Stimulated activated CD8-positive, alpha-beta memory T cell treated with anti-CD3 and anti-CD28 coated beads, Interleukin-7, amount 100 ng/mL, for 1 hour (primary cell): ENCODE measurements around the gene KLHL20.
"Not testable (repeated sequence)": the region's sequence is repeated elsewhere in the genome, so short reads cannot be mapped to it uniquely, and the experiment has no call there.

Experiments
- DNase-seq, 2 donors: peaks; one replicate each; pipeline ENCODE4 v3.0.0-alpha.2; 2020; ENCODE audit warnings: low read depth in 2 of 2

KLHL20 gene

GRCh38 chr1:173714759-173715537 is at the start of gene KLHL20:
Gene KLHL20, plus strand, starts transcription at chr1:173714981. Its CDS starts 1,063 bp downstream, at chr1:173716044.
- peak; percentile 57 to 61 for DNase-seq

- DNase-seq: no peak
These were observed 48.1 kb upstream of the KLHL20 start for GRCh38 chr1:173666646-173667045.

DNA sequence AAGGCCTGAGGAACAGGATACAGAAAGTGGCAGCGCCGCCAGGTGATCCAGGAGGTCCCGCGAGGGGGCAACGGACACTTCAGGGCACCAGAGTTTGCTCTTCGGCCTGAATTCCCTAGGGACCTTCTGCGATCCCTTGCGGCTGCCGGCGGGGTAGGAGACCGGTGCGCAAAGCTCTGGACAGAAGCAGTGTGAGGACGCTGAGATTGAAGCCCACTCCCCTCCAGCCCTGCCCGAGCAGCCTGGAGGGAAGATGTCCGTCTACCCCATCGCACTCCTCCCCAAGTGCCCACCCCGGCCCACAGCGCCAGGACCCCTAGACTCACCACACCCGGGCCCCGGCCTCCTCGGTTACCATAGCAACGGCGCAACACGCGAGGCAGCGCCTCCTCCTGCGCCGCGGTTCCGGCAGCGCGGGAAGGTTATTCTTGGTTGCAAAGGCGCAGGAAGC is 45.3 kb upstream of the KLHL20 start, which contains the start of gene ANKRD45:
TSS of gene ANKRD45 (minus strand) at position 361 of the 451 bp plus-strand sequence. CDS start 10,433 bp downstream, outside the sequence.
- DNase-seq: no peak

DNA sequence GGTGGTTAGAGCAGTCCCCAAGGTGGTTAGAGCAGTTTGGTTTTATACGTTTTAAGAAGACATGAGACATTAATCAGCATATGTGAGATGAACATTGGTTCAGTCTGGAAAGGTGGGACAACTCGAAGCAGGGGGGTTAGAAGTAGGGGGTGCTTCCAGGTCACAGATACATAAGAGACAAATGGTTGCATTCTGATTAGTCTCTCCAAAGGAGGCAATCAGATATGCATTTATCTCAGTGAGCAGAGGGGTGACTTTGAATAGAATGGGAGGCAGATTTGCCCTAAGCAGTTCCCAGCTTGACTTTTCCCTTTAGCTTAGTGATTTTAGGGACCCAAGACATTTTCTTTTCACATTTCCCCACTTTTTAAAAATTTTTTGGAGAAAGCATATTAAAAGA is 40.3 kb upstream of the KLHL20 start:
- DNase-seq: not testable (repeated sequence)

DNA sequence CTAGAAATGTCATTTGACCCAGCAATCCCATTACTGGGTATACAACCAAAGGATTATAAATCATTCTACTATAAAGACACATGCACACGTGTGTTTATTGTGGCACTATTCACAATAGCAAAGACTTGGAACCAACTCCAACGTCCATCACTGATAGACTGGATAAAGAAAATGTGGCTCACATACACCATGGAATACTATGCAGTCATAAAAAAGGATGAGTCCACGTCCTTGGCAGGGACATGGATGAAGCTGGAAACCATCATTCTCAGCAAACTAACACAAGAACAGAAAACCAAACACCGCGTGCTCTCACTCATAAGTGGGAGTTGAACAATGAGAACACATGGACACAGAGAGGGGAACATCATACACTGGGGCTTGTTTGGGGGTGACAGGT is 34.6 kb upstream of the KLHL20 start:
- DNase-seq: not testable (repeated sequence)

GRCh38 chr1:173682184-173682583 is 32.6 kb upstream of the KLHL20 start:
- no peak for DNase-seq

GRCh38 chr1:173683838-173684237 is 30.9 kb upstream of the KLHL20 start:
- DNase-seq: not testable (repeated sequence)

DNA sequence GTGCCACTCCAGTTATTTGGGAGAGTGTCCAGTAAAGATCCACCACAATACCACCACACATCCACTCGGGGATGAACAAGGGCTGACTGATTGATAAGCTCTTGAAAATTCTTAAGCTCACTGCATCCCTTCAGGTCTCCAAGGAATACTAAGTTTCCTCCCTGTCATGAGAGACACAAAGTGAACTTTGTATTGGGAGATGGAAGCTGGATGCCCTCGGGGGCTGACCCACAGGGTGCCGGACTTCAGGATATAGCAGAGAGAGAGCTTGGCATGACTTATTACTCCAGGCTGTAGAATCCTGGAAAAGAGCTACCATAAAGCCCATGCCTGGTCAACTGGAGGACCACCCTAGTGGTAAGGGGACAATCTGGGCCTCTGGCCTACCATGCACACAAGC is 29.7 kb upstream of the KLHL20 start:
- DNase-seq: not testable (repeated sequence)

GRCh38 chr1:173688300-173688699 is 26.5 kb upstream of the KLHL20 start:
- DNase-seq: no peak

DNA sequence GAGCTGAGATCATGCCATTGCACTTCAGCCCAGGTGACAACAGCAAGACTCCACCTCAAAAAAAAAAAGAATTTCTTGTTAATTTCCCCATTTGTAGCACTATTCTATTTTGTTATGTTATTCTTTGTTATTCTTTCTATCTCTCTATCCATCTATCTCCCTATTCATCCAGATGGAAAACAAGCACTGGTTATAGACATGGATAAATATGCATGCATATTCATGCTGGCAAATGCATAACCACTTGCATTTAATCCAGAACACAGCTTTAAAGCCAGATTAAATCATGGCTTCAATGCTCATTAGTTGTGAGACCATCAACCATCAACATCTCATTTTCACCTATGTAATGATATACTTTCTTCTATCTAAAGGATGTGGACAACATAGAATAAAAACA is 21.5 kb upstream of the KLHL20 start:
- no peak for DNase-seq

DNA sequence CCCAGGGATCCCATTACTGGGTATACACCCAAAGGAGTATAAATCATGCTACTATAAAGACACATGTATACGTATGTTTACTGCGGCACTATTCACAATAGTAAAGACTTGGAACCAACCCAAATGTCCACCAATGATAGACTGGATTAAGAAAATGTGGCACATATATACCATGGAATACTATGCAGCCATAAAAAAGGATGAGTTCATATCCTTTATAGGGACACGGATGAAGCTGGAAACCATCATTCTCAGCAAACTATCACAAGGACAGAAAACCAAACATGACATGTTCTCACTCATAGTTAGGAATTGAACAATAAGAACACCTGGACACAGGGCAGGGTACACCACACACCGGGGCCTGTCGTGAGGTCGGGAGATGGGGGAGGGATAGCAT is 13.5 kb upstream of the KLHL20 start:
- DNase-seq: not testable (repeated sequence)

- DNase-seq: no peak
These were observed 12.0 kb upstream of the KLHL20 start for GRCh38 chr1:173702736-173703135.

GRCh38 chr1:173705117-173705516 is 9.7 kb upstream of the KLHL20 start:
- DNase-seq: no peak

DNA sequence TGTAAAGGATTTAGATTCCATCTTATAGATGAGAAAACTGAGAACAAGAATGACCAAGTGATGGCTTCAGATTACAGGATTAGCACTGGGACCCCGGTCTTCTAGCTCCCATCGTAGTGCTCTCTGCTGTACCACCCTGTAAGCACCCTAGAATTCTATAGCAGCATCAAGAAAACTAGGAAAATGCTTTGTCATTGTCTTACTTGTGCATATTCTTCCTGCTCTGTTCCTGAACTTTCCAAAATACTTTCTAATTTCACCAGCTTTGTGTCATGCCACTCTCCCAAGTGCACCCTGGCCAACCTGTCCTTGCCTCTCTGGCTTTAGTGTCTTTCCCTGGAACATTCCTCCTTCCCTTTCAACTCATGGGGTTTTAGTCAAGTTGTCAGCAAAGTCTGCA is 6.0 kb upstream of the KLHL20 start:
- no peak for DNase-seq

DNA sequence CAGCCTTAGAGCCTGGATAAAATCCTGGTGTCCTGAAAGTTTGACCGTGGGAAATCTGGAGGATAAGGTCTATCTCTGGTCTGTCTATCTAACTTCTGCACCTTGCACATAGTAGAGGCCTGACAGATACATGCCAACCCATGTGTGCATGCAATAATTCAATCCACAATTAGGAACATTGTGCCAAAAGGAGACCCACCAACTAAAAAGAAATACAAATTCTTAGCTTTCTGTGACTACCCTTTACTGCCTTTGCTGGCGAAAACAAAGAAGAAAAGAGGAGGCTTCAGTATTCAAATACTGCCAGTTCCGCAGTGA is 381 bp upstream of the KLHL20 start:
- DNase-seq: no peak

DNA sequence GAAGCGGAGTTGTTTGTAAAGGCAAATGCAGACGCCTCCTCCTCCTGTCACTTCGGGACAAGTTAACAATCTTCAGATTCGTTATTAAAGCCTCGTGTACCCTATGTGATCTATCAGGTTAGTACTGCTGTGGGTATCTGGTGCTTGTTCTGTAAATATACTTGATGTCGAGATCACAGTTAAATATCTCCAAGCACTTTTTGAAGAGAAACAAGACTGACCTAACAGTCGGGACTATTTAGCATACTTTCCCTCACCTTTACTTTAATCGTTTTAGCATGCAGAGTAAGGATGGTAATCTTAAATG is 710 bp downstream of the KLHL20 start:
- DNase-seq: no peak

DNA sequence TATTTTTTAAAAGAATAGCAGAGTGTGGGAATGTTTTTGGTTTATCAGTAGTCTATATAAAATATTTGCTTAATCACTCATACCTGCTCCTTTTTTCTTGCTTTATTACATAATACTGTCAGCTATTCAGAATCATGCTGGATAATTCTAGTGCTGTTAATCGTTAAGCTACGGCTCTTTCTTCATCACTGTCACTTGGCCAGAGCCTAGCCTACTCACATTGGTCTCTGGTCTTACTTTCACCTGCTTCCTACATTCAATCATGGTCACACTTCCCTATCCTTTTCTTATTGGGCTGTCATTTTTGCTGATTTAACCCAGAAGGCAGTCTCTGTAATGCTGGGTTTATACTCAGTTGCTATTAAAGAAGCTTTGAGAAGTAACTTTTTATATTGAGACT is 2.5 kb downstream of the KLHL20 start:
- no peak for DNase-seq

GRCh38 chr1:173731331-173731730 is 16.6 kb downstream of the KLHL20 start:
- DNase-seq: not testable (repeated sequence)

- no peak for DNase-seq
These were observed 19.1 kb downstream of the KLHL20 start for GRCh38 chr1:173733912-173734311.

DNA sequence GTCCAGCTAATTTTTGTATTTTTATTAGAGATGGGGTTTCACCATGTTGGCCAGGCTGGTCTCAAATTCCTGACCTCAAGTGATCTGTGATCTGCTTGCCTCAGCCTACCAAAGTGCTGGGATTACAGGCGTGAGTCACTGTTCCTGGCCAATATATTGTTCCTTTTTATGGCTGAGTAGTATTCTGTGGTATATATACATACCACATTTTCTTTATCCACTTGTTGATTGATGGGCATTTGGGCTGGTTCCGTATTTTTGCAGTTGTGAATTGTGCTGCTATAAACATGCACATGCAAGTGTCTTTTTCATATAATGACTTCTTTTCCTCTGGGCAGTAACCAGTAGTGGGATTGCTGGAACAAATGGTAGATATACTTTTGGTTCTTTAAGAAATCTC is 21.3 kb downstream of the KLHL20 start:
- DNase-seq: not testable (repeated sequence)

- no peak for DNase-seq
These were observed 27.6 kb downstream of the KLHL20 start for GRCh38 chr1:173742203-173742886.

- DNase-seq: no peak
These were observed 29.9 kb downstream of the KLHL20 start for GRCh38 chr1:173744651-173745050.

DNA sequence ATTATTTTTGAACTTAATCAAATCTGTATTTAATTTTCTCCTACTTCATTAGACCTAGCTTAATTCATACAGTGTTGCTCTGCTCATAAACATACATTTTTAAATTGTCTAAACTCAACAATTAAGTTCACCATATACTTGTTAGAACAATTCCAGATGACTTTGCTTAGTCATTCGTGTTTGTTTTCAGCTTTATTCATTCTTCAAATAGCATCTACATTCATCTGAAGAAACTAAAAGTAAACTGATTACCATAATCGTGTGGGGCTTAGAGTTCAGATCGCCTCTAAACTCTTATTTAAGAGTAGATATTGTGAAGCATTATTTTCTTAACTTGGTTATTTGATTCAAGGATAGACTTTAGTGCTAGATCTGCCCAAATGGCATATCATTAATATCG is 34.4 kb downstream of the KLHL20 start:
- no peak for DNase-seq
